Loucy (cell line): ENCODE measurements around the gene PHACTR1.

Source experiments
- CTCF ChIP-seq: fragments of 200-600 bp; sonication (generic); conservative IDR thresholded peaks from 2 replicates; pipeline ENCODE4 v1.5.1; 2014; ENCODE audit warnings: mild to moderate bottlenecking, antibody characterized with exemption, low read length
- EZH2phosphoT487 ChIP-seq: fragments of 200-600 bp; IDR thresholded peaks from 2 replicates; pipeline ENCODE4 v1.6.1; 2018; ENCODE audit warnings: antibody characterized with exemption, mild to moderate bottlenecking, moderate library complexity, borderline replicate concordance

- TF ChIP-seq CTCF (no peak), EZH2phosphoT487 (no peak)
Measured at GRCh38 chr6:12995419-12995818, 278.9 kb downstream of the PHACTR1 start.
